ENCODE results near the gene INPP1. TPM values are rescaled to one million over a fixed set of nuclear protein-coding genes. Genes with fewer than 3 reads are reported as not detected.

Gene INPP1
- total RNA-seq, 6 donors from 2014 or later: 17.6 to 37.6 (median 26.9) TPM

DNA sequence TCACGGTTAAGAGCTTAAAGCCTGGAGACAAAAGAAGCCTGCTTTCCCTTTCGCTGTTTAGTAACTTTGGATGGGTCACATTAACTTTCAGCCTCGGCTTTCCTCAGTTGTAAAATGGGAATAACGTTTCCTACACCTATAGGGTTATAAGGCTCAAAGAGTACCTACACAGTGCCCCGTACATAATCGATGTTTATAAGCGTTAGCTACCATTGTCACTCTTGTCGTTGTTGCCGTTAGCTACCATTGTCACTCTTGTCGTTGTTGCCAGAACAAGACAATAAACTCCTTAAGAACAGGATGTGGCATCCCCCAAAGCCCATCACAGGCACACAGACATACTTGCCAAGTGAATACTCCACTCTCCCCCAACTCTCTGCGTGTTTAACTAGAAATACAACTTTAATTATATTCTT lies 63.9 kb downstream of the INPP1 start:
- Histone ChIP-seq H3K9me3 (no peaks in the 10 kb centered on the region), H3K4me3 (peak overlapping the region in 3 of 4 donors; percentile 79 to 87 (median 80)), H3K36me3 (no peaks in the 10 kb centered on the region), H3K4me1 (peaks cover 13 to 36% (median 18%) of the 10 kb centered on the region in 4 donors), H3K27ac (peak overlapping the region; percentile 85 to 96 (median 94)), H3K27me3 (no peaks in the 10 kb centered on the region)
- no peak for DNase-seq
- WGBS, 2 donors: 40 to 46% methylated on average over 11 of the region's 11 CpGs
- no peak for ATAC-seq (ENCODE audit: low FRiP score in 2 of 2)
- no peak for TF ChIP-seq EP300 (IDR thresholded peaks at IDR 0.05)
- peak in 1 of 2 donors; percentile 56 for TF ChIP-seq POLR2AphosphoS5 (IDR thresholded peaks at IDR 0.05)

DNA sequence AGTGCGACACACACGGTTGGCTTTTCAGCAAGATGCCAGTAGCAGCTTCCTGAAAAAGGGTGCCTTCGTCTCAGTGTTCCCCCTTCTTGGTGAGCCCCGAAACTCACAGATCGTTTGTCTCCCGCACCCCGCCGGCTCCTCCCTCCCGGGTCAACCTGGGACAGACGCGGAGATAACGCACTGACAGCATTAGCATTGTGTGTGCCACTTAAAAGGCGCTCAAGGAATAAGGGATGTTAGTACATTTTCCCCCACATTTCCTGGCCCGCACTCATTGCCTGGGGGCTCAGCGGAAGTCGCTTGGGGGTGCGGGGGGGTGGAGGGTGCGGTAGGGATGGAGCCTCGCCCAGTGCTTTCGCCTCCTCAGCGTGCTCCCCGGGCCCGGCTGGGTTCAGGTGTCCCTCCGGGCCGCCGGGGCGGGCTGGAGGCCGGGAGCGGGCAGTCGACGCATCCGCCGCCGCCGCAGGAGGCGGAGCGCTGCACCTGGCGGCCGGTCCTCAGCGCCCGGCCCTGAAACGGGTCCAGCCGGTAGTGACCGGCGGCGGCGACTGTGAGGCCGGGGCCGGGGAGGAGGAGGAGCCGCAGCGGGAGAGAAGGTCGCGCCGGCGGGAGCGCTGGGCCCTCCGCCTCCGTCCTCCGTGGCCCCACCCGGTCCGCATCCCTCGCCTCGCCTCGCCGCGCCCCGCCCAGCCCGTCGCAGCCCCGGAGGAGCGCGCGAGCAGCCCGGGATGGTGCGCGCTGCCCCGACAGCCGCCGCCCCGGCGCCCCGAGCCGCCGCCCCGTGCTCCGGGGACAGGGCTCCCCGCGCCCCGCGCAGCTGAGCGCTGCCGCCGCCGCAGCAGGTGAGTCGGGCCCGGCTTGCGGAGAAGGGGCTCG lies 64.5 kb downstream of the INPP1 start, which contains the start of gene MFSD6:
Gene MFSD6, plus strand, starts transcription at position 694 of the 876 bp plus-strand sequence. CDS start 27,675 bp downstream, outside the sequence.
- Histone ChIP-seq H3K36me3 (no peaks in the 10 kb centered on the region), H3K27ac (peak within 1 kb of the TSS; percentile 85 to 96 (median 94)), H3K9me3 (no peaks in the 10 kb centered on the region), H3K4me1 (peaks cover 13 to 36% (median 19%) of the 10 kb centered on the region in 4 donors), H3K27me3 (no peaks in the 10 kb centered on the region), H3K4me3 (peak within 1 kb of the TSS; percentile 78 to 87 (median 80))
- ATAC-seq (ENCODE audit: low FRiP score in 2 of 2): peak; percentile 70 to 88
- 1 to 3% methylated on average over 13 to 42 of the region's 98 CpGs for WGBS, 2 donors
- peak in 2 of 4 donors; percentile 47 to 63 for TF ChIP-seq POLR2A (IDR thresholded peaks at IDR 0.05)
- TF ChIP-seq CTCF (IDR thresholded peaks at IDR 0.05): peak in 4 of 6 experiments; percentile 6 to 41 (median 27)
- TF ChIP-seq EP300 (IDR thresholded peaks at IDR 0.05): no peak
- peak; percentile 66 to 94 for DNase-seq

GRCh38 chr2:190408538-190409271 lies 65.3 kb downstream of the INPP1 start:
- no peaks in the 10 kb centered on the region for H3K27me3 ChIP-seq
- ATAC-seq (ENCODE audit: low FRiP score in 2 of 2) (peak; percentile 72 to 78), DNase-seq (peak; percentile 69 to 92)
- peaks cover 20 to 43% (median 22%) of the 10 kb centered on the region in 4 donors for H3K4me1 ChIP-seq
- peak overlapping the region; percentile 85 to 96 (median 94) for H3K27ac ChIP-seq
- H3K36me3 ChIP-seq: no peaks in the 10 kb centered on the region
- peak in 3 of 4 donors; percentile 44 to 63 (median 51) for TF ChIP-seq POLR2A (IDR thresholded peaks at IDR 0.05)
- no peak for TF ChIP-seq EP300 (IDR thresholded peaks at IDR 0.05)
- peak; percentile 19 to 77 for TF ChIP-seq POLR2AphosphoS5 (IDR thresholded peaks at IDR 0.05)
- 1 to 8% methylated on average over 2 to 24 of the region's 54 CpGs for WGBS, 2 donors
- peak overlapping the region; percentile 78 to 87 (median 80) for H3K4me3 ChIP-seq
- no peaks in the 10 kb centered on the region for H3K9me3 ChIP-seq

DNA sequence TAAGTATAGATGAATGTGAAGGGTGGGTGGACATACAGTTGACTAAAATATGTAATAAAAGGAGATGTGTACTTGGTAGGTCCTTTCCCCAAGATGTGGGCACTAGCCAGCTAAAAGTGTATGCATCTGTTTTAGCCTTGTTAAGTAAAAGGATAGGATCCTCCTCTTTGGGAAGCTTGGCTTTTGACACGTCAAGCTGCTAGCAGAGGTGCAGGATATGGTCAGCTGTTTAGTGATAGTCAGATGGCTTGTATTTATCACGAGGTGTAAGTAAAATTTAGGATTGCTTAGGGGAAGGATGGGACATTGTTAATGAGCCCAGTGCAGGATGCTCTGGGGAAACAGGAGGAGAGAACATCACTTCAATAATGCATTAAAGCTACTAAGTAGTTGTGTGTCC lies 66.2 kb downstream of the INPP1 start:
- WGBS, 2 donors: 45 to 49% methylated on average over 2 of the region's 2 CpGs
- DNase-seq (no peak), ATAC-seq (ENCODE audit: low FRiP score in 2 of 2) (no peak)
- TF ChIP-seq EP300 (IDR thresholded peaks at IDR 0.05): no peak
- TF ChIP-seq CTCF (IDR thresholded peaks at IDR 0.05): no peak
- no peak for TF ChIP-seq POLR2AphosphoS5 (IDR thresholded peaks at IDR 0.05)
- TF ChIP-seq POLR2A (IDR thresholded peaks at IDR 0.05): no peak
- H3K27ac ChIP-seq: peak overlapping the region; percentile 85 to 96 (median 94)
- H3K4me1 ChIP-seq: peaks cover 20 to 45% (median 23%) of the 10 kb centered on the region in 4 donors
- no peaks in the 10 kb centered on the region for H3K27me3 ChIP-seq
- peak overlapping the region in 2 of 4 donors; percentile 80 to 87 for H3K4me3 ChIP-seq
- H3K36me3 ChIP-seq: no peaks in the 10 kb centered on the region
- no peaks in the 10 kb centered on the region for H3K9me3 ChIP-seq

DNA sequence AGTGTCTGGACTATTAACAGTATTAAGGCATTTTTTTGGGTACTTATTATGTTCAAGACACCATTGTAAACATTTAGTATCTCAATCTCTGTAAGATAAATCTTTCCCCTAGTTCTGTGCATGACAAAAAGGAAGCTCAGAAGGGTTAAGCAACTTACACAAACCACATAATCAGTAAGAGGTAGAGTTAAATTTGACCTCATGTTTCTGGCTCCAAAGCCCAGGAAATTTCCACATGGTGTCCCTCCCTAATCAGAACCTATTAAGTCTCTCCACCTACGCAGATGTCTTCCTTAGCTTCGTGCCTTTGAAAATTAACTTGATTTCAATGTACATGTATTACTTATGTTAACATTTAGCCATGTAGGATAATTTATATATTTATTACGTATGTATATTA lies 66.8 kb downstream of the INPP1 start:
- no peak for ATAC-seq (ENCODE audit: low FRiP score in 2 of 2)
- H3K27ac ChIP-seq: peak overlapping the region in 2 of 4 donors; percentile 95 to 96
- no peak for TF ChIP-seq POLR2A (IDR thresholded peaks at IDR 0.05)
- TF ChIP-seq EP300 (IDR thresholded peaks at IDR 0.05): no peak
- TF ChIP-seq POLR2AphosphoS5 (IDR thresholded peaks at IDR 0.05): no peak
- TF ChIP-seq CTCF (IDR thresholded peaks at IDR 0.05): no peak

More for the DNA sequence above, 66.8 kb downstream of the INPP1 start:
- Histone ChIP-seq H3K27me3 (no peaks in the 10 kb centered on the region), H3K9me3 (no peaks in the 10 kb centered on the region), H3K36me3 (no peaks in the 10 kb centered on the region), H3K4me3 (peak overlapping the region in 2 of 4 donors; percentile 80 to 87), H3K4me1 (peaks cover 20 to 47% (median 23%) of the 10 kb centered on the region in 4 donors)
- no peak for DNase-seq
- 56 to 60% methylated on average over 3 of the region's 3 CpGs for WGBS, 2 donors

All from upper lobe of left lung (tissue), 6 donors.